ENCODE data around the gene MAP1B. TPM values are rescaled to one million over a fixed set of nuclear protein-coding genes. Genes with fewer than 3 reads are reported as not detected.
"Not testable (repeated sequence)": the region's sequence is repeated elsewhere in the genome, so short reads cannot be mapped to it uniquely, and the experiment has no call there.

The MAP1B gene
- total RNA-seq, 1 donor from 2014 or later: 20.5 TPM

GRCh38 chr5:72163349-72163983, 56.2 kb downstream of the MAP1B start:
- Histone ChIP-seq H3K27ac (no peak overlapping the region), H3K9me3 (no peaks in the 10 kb centered on the region), H3K4me1 (peaks cover 3% of the 10 kb centered on the region), H3K27me3 (no peaks in the 10 kb centered on the region), H3K36me3 (no peaks in the 10 kb centered on the region), H3K4me3 (no peak overlapping the region)
- DNase-seq (no peak), ATAC-seq (no peak)
- intact Hi-C loops (cut with DNase I): no loop called here
- TF ChIP-seq CTCF (IDR thresholded peaks at IDR 0.05): no peak

DNA sequence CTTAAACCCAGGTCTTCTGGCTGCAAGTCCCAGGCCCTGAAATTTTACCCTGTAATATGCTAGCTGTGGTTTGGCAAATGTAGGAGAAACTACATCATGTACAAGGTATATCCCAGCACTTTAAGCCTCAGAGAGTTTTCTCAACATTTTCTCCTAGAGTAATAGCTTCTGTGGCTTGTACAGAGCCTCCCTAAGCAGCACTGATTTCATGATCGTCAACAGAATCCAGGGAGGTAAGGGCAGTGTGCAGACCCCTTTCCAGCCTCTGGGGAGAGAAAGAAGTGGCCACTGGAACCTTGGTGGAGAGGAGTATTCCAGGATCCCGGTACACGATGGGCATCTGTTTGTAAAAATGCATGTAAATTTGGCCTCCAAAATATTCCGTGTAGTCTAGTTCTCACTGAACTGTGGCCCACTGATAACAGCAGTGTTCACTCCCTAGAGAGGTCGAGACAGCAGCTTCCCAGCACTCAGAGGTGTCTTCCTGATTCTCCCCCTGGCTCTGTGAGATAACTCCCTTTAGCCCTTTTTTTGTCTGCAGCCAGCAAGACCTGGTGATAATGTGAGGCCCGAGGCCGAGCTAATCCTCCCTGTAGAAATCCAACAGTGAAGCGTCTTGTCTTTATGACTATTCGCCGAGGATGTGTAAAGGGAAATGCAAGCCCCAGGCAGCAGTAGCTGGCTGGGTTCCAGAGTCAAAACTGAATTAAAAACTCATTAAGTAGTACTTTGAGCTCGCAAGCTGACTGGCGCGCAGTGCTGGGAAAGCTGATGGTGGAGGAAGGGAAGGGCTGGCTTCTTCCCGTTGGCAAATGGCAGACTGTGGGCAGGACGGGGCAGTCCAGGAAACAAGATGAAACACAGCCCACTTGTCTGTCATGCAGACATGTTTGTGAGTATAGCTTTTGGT, 59.0 kb downstream of the MAP1B start:
- Histone ChIP-seq H3K36me3 (no peaks in the 10 kb centered on the region), H3K27me3 (no peaks in the 10 kb centered on the region), H3K4me3 (no peak overlapping the region), H3K4me1 (no peaks in the 10 kb centered on the region), H3K9me3 (no peaks in the 10 kb centered on the region), H3K27ac (peak overlapping the region; percentile 9)
- no peak for TF ChIP-seq CTCF (IDR thresholded peaks at IDR 0.05)
- no peak for DNase-seq
- ATAC-seq: peak; percentile 42
- intact Hi-C loops (cut with DNase I): no loop called here

DNA sequence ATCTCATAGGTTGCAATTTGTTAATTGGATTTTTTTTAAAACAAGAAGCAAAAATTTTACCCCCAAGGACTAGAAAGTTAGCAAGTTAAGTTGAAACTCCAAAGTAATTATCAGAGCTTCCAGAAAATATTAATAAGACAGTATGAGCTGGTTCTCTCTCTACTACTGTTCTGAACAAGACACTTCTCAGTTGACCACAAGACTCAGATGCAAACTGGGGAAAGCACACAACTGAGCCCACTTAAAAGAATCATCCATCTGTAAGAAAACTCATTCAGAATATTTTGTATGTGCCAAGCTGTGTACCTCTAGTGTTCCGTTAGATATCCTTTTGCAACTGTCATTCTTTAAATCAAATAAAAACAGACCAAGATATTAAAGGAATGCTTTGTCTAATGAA, 60.0 kb downstream of the MAP1B start:
- Histone ChIP-seq H3K4me3 (no peak overlapping the region), H3K9me3 (no peaks in the 10 kb centered on the region), H3K27me3 (no peaks in the 10 kb centered on the region), H3K4me1 (no peaks in the 10 kb centered on the region), H3K27ac (no peak overlapping the region), H3K36me3 (no peaks in the 10 kb centered on the region)
- intact Hi-C loops (cut with DNase I): no loop called here
- ATAC-seq: no peak
- TF ChIP-seq CTCF (IDR thresholded peaks at IDR 0.05): no peak
- DNase-seq: no peak

DNA sequence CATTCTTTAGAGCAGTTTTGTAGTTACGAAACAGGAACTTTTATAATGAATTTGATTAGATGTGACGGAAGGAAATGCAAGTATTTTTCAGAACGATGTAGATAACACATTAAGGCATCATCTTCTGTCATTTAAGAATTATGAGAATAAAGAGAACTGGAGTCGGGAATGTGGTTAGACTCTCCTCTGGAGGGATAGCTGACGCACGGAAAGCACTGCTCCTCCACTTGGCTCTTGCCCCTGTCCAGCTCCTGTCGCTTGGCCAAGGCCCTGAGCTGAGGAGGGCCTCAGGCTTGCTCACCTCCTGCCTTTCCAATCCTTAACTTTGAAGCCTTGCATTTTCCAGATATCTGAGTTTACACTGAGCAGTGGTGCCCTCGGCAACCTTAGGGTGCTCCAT, 60.5 kb downstream of the MAP1B start:
- H3K27ac ChIP-seq: no peak overlapping the region

GRCh38 chr5:72170101-72170500, 62.8 kb downstream of the MAP1B start:
- Histone ChIP-seq H3K4me3 (no peak overlapping the region), H3K4me1 (no peaks in the 10 kb centered on the region), H3K27me3 (no peaks in the 10 kb centered on the region), H3K36me3 (no peaks in the 10 kb centered on the region), H3K27ac (no peak overlapping the region), H3K9me3 (no peaks in the 10 kb centered on the region)
- ATAC-seq (no peak), DNase-seq (no peak)
- intact Hi-C loops (cut with DNase I): no loop called here
- no peak for TF ChIP-seq CTCF (IDR thresholded peaks at IDR 0.05)

More for the DNA sequence above, 60.5 kb downstream of the MAP1B start:
- no peaks in the 10 kb centered on the region for H3K27me3 ChIP-seq
- H3K4me3 ChIP-seq: no peak overlapping the region
- intact Hi-C loops (cut with DNase I): no loop called here
- H3K9me3 ChIP-seq: no peaks in the 10 kb centered on the region
- no peak for TF ChIP-seq CTCF (IDR thresholded peaks at IDR 0.05)
- DNase-seq (no peak), ATAC-seq (no peak)
- no peaks in the 10 kb centered on the region for H3K36me3 ChIP-seq
- no peaks in the 10 kb centered on the region for H3K4me1 ChIP-seq

GRCh38 chr5:72171181-72171580, 63.9 kb downstream of the MAP1B start:
- H3K27me3 ChIP-seq; H3K4me1 ChIP-seq; H3K36me3 ChIP-seq; DNase-seq; ATAC-seq; H3K27ac ChIP-seq; H3K9me3 ChIP-seq; intact Hi-C loops (cut with DNase I); H3K4me3 ChIP-seq: not testable (repeated sequence)

All from upper lobe of right lung (tissue), 1 donor.